ENCODE results near the gene SLCO1B3. TPM values are rescaled to one million over a fixed set of nuclear protein-coding genes. Genes with fewer than 3 reads are reported as not detected.
A peak's percentile ranks its signal among the peaks of the same experiment; 100 is the strongest.

SLCO1B3 gene
- polyA plus RNA-seq, 2 of the 4 experiments (the other 2 are of a cell fraction), result 25.6 to 73.8 TPM

GRCh38 chr12:20865873-20866272 is 55.4 kb downstream of the SLCO1B3 start:
- FAIRE-seq, result no peak
- CTCF ChIA-PET, result no interaction called here

GRCh38 chr12:20868277-20868676 is 57.8 kb downstream of the SLCO1B3 start:
- Histone ChIP-seq H3K4me3 (no peak overlapping the region), H3K27ac (no peak overlapping the region), H3K9me3 (no peaks in the 10 kb centered on the region), H3K4me2 (no peak overlapping the region), H3K4me1 (0 out of 3 replicates have a peak, but pooled peaks cover 6% of the 10 kb centered on the region)
- CTCF ChIA-PET, result no interaction called here
- 100% methylated on average over 2 of the region's 2 CpGs for WGBS (ENCODE audit: missing lambda C conversion rate)
- no peak for FAIRE-seq
- DNase-seq (ENCODE audit: low read depth in 1 of 2, low spot score in 1 of 2), result no peak
- TF ChIP-seq EHF (CRISPR knock-in tag; IDR thresholded peaks at IDR 0.05) (no peak), MAX (IDR thresholded peaks at IDR 0.05) (no peak), HOXA7 (CRISPR knock-in tag; IDR thresholded peaks at IDR 0.05) (no peak), CBX2 (IDR thresholded peaks at IDR 0.05; ENCODE audit: borderline replicate concordance, low read depth) (no peak), MAZ (IDR thresholded peaks at IDR 0.05; ENCODE audit: borderline replicate concordance, low read depth, low read length) (no peak), PHF8 (IDR thresholded peaks at IDR 0.05; ENCODE audit: borderline replicate concordance, low read depth) (no peak)
- POLR2A ChIA-PET, result no interaction called here
- ATAC-seq, result no peak

More at GRCh38 chr12:20865873-20866272, 55.4 kb downstream of the SLCO1B3 start:
- TF ChIP-seq ZSCAN20 (CRISPR knock-in tag; IDR thresholded peaks at IDR 0.05) (no peak), JUNB (IDR thresholded peaks at IDR 0.05) (peak; percentile 46; the same call in 1 of the 2 replicates)
- no peak overlapping the region for H3K4me2 ChIP-seq
- POLR2A ChIA-PET, result no interaction called here
- no peaks in the 10 kb centered on the region for H3K9me3 ChIP-seq
- 33% methylated on average over 2 of the region's 2 CpGs for WGBS (ENCODE audit: missing lambda C conversion rate)
- ATAC-seq (no peak), DNase-seq (ENCODE audit: low read depth in 1 of 2, low spot score in 1 of 2) (no peak)
- no peak overlapping the region for H3K27ac ChIP-seq
- H3K4me1 ChIP-seq, result 0 out of 3 replicates have a peak, but pooled peaks cover 6% of the 10 kb centered on the region
- no peak overlapping the region for H3K4me3 ChIP-seq

- POLR2A ChIA-PET, result no interaction called here
- Histone ChIP-seq H3K4me3 (no peak overlapping the region), H3K27ac (peak overlapping the region in 1 of 2 experiments; percentile 61; a peak in 2 of 6 replicates), H3K9me3 (peaks cover 7% of the 10 kb centered on the region; the same call in 2 of the 3 replicates), H3K4me2 (peak overlapping the region; percentile 62), H3K4me1 (peaks cover 36% of the 10 kb centered on the region)
- FAIRE-seq (peak; percentile 78), ATAC-seq (peak; percentile 54 to 75; a peak in 3 of 6 replicates), DNase-seq (ENCODE audit: low read depth in 1 of 2, low spot score in 1 of 2) (peak in 1 of 2 experiments; percentile 71)
- CTCF ChIA-PET, result no interaction called here
- TF ChIP-seq BCL3 (IDR thresholded peaks at IDR 0.05), result peak; percentile 66; the same call in 1 of the 3 replicates
- no peak for TF ChIP-seq PBX3 (IDR thresholded peaks at IDR 0.05)
- peak; percentile 84 for TF ChIP-seq JUNB (IDR thresholded peaks at IDR 0.05)
- peak; percentile 80 for TF ChIP-seq HES2 (IDR thresholded peaks at IDR 0.05)
- peak; percentile 21 to 55; a peak in 1 of 5 replicates for TF ChIP-seq EP300 (IDR thresholded peaks at IDR 0.05)
- TF ChIP-seq RCOR1 (IDR thresholded peaks at IDR 0.05; ENCODE audit: low read depth, low read length), result no peak
- TF ChIP-seq CBX2 (IDR thresholded peaks at IDR 0.05; ENCODE audit: borderline replicate concordance, low read depth), result no peak
- no peak for TF ChIP-seq NR3C1 (IDR thresholded peaks at IDR 0.05)
- peak; percentile 66 for TF ChIP-seq GATA3 (IDR thresholded peaks at IDR 0.05; ENCODE audit: borderline replicate concordance)
- TF ChIP-seq HOXB13 (CRISPR knock-in tag; IDR thresholded peaks at IDR 0.05; ENCODE audit: low read depth), result no peak
- TF ChIP-seq CHD2 (IDR thresholded peaks at IDR 0.05; ENCODE audit: low read length, partially characterized antibody), result no peak
- TF ChIP-seq CEBPB (IDR thresholded peaks at IDR 0.05), result peak; percentile 89 to 91
- no peak for TF ChIP-seq HDAC2 (IDR thresholded peaks at IDR 0.05)
- no peak for TF ChIP-seq ZFP36 (IDR thresholded peaks at IDR 0.05; ENCODE audit: borderline replicate concordance, partially characterized antibody)
- peak in 1 of 2 experiments; percentile 45; a peak in 2 of 5 replicates for TF ChIP-seq RAD21 (conservative IDR thresholded peaks at IDR 0.05 in 1 of 2, IDR thresholded peaks at IDR 0.05 in 1 of 2)
- TF ChIP-seq JUN (IDR thresholded peaks at IDR 0.05), result peak in 1 of 2 experiments; percentile 81; a peak in 1 of 5 replicates
- peak; percentile 50 for TF ChIP-seq FOSL2 (IDR thresholded peaks at IDR 0.05)
- no peak; the same call in 1 of the 2 replicates for TF ChIP-seq FOSL2 (CRISPR knock-in tag; IDR thresholded peaks at IDR 0.05)
Observed at GRCh38 chr12:20883288-20883687, 72.8 kb downstream of the SLCO1B3 start.

All from A549 (cell line).